HG02852 (cell line): Measurements from ENCODE around the gene PRC1.
"Not testable (repeated sequence)": the region's sequence is repeated elsewhere in the genome, so short reads cannot be mapped to it uniquely, and the experiment has no call there.

Experiments
- ATAC-seq: cut with Tn5 transposase; IDR thresholded peaks from one replicate; pipeline ENCODE4 v1.9.1; 2021; ENCODE audit warnings: mild to moderate bottlenecking, moderate library complexity; ENCODE audit not compliant: unreplicated experiment

PRC1 gene, protein sequence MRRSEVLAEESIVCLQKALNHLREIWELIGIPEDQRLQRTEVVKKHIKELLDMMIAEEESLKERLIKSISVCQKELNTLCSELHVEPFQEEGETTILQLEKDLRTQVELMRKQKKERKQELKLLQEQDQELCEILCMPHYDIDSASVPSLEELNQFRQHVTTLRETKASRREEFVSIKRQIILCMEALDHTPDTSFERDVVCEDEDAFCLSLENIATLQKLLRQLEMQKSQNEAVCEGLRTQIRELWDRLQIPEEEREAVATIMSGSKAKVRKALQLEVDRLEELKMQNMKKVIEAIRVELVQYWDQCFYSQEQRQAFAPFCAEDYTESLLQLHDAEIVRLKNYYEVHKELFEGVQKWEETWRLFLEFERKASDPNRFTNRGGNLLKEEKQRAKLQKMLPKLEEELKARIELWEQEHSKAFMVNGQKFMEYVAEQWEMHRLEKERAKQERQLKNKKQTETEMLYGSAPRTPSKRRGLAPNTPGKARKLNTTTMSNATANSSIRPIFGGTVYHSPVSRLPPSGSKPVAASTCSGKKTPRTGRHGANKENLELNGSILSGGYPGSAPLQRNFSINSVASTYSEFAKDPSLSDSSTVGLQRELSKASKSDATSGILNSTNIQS

DNA sequence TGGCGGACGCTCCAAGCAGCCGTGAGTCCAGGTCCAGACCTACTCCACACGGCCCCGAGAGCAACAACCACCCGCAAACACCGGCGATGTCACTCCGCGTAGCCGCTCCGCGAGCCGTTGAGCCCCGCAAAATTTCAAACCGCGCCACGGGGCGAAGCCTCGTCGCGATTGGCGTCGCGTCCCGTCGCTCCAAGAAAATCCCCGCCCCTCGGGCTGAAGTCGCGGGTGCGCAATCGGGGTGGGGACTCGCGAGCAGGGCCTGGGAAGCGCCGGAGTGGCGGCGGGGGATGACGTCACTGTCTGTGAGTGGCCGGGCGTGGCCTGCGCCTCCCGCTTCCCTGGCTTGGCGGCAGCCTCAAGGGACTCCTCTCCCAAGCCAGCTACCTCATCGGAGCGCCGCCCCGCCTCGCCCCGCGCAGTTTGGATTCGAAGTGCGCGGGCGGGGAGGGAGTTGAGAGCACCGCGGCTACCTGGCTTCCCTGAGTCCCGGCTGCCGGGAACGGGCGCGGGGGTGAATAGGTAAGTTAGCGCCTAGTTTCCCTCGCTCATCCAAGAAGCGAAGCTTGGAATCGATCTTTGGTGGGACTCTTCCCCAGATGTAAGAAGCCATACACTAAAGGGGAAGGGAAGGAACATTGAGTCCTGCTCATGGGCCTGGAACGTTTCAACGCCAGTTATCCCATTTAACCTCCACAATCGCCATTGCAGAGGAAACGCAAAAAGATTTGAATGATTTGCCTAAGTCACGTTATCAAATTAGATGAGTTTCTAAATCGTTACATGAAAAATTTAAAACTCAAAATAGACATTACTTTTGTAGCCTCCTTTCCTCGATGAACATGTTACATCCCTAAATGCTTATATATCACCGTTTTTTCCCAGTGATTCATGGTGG is at the start of gene PRC1:
TSS of gene PRC1 (minus strand) at position 119 of the 895 bp plus-strand sequence. CDS start at position 1, 118 bp downstream.
- peak; percentile 90 for ATAC-seq

DNA sequence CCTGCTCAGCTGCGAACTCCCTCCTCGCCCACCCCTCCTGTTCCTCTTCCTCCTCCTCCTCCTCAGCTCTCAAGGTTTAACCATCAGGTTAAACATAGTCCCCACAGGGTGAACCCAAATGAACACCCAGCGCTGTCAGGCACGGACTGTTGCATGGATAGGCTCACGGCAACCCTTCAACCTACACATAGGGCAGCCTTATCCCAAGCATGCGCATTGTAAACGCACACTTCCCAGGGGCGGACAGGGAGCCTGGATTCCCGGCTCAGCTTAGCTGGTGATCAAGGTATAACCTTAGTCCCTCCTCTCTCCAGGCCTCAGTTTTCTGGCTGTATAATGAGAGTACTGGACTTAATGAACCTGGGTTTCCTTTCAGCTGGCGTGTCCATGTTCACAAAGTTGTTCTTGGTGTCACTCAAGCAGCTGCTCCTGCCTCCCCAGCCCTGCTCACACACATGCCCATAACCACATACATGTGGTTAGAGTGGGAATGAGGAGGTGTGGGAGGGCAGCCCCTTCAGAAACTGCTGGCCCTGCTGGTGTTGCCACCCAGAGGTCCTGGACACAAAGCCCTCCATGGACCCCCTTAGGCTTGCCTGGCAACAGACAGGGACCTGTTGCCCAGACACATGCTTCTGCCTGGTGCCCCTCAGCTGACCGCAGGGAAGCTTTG is 49.0 kb upstream of the PRC1 start:
- ATAC-seq, result no peak

DNA sequence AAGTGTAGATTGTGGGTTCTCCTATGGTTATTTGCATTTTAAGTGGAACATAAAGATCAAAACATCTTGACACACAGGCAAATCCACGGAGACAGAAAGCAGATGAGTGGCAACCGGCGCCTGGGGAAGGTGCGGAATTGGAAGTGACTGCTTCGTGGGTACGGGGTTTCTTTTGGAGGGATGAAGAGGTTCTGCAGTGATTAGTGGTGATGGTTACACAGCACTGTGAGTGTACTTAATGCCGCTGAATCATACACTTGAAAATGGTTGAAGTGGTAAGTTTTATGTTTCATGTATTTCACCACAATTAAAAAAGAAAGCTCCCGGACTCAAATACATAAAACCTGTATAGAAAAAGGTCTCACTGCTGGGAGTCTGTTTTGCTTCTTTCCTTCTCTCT is 46.5 kb upstream of the PRC1 start:
- no peak for ATAC-seq

DNA sequence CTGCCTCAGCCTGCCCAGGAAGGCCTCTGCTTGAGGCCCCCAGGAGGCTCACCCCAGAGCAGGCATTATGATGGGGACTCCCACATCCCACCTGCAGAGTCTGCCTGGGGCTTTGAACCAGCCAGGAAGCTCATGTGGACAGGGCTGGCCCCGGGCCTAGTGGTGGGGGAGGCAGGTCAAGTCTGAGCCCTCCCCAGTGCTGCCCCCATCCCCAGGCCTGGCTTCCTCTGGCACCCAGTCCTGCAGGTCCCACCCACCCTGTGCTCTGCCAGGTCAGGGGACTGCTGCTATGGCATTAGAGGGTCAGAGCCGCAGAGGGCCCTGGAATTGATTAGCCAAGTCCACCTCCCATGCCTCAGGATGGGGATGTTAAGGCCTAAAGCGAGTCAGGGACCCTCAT is 45.7 kb upstream of the PRC1 start:
- no peak for ATAC-seq

DNA sequence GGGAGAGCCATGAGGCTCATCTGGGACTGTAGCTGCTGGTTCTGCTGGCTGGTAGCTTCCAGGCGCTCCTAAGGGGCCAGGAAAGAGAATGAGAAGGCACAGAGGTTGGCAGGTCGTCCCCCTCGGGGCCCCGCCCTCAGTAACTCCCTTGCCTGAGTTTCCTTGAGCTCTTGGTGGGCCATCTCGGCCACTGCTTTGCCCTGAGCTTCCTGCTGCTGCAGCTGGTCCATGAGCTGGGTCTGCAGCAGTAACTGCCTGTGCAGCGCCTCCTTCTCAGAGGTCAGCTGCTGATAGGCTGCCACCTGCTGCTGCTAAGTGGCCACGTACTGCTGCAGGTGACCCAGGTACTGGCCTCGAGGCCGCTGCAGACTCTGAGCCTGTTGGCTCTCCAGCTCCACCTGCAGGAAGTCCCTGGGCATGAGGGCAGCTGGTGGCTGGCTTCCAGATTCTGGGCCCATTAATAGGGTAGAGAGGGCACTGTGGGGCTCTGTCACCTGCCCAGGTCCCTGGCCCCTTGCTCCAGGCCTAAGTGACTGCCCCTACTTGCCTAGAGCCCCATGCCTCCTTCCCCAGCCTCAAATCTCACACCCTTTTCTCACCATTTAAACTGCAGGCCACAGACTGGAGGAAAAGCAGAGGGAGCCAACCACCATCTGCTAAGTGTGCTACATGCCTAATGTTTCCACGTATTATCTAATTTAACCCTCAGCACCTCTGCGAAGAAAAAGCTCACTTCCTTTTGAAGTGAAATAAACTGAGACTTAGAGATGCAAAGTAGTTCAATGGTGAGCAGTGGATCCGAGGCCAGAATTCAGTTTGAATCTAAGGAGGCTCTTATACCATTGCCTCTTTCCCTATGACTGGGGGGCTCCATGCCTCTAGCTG is 38.8 kb upstream of the PRC1 start:
- no peak for ATAC-seq

DNA sequence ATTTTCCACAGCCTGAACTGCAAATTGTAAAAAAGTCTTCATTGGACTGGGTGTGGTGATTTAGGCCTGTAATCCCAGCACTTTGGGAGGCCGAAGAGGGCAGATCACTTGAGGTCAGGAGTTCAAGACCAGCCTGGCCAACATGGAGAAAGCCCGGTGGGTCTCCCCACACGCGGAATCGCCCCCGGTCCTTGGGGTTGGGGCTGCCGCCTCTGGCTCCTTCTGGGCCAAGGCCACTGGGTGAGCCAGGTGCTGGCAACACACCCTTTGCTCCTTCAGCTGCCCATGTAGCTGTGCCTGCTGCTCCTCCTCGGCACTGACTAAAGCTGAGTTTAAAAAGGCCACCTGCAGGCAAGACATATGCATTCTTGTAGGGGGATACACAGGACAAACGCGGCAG is 37.5 kb upstream of the PRC1 start:
- ATAC-seq, result no peak

DNA sequence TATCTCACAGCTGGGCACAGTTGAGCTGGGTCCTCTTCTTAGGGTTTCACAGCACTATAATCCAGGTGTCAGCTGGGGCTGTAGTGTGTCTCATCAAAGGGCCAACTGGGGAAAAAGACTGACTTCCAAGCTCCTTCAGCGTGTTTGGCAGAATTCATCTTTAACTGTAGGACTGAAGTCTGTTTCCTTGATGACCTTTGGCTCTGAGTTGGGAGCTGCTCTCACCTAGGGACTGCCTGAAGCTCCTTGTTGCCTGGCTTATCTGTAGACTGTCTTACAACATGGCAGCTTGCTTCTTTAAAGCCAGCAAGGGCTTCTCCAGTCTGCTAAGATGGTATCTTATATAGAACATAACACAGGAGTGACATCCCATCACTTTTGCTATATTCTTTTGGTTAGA is 33.3 kb upstream of the PRC1 start:
- ATAC-seq, result no peak

DNA sequence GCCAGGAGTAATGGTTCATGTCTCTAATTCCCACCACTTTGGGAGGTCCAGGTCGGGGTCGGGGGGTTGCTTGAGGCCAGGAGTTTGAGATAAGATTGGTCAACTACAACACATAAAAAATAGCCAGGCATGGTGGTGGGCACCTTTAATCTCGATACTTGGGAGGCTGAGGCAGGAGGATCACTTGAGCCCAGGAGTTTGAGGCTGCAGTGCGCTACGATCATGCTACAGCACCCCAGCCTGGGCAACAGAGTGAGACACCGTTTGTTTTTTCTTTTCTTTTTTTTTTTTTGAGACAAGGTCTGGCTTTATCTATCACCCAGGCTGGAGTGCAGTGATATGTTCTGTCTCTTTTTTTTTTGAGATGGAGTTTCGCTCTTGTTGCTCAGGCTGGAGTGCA is 29.4 kb upstream of the PRC1 start:
- ATAC-seq, result no peak

DNA sequence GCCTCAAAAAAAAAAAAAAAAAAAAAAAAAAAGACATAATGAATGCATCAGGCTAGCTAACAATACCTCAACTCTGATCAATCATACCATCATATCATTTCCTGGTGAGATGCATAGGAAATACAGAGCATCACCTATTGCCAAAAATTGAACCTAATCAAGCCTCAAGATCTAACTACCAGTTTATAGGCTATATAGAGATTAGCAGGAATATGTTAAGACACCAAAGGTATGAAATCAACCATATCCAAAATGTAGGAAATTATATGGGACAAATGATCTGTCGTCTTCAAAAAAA is 28.4 kb upstream of the PRC1 start:
- ATAC-seq, result peak; percentile 10

DNA sequence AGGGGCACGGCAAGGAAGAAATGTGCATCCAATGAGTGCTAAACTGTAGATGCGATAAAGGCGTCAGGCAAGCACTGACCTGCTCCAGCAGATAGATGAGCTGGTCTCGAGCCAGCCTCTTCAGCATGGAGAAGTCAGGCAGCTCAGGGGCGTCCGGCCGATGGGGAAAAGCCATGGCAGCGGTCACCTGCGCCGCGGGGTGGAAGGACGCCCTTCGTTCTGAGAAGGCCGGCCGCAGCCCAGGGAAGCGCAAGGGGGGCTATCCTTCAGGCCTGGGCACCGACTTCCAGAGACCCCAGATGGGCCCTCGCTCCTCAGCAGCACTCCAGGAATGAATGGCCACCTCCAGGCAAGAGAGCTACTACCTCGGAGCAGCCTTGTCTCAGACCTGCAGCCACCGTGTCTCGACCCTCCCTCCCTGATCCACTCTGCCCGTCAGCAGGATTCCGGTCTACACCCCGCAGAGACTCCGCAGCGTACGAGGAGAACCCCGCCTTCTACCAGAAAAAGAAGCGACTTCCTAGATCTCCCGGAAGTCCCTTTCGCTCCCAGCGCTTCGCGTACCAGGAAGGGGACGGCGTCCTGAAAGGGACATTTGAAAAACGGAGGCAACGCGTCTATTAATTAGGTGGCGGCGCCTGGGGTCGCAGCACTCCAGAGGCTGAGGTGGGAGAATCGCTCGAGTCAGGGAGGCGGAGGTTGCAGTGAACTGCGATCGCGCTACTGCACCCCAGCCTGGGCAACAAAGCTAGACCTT is 27.9 kb upstream of the PRC1 start, which contains the start of gene VPS33B:
TSS of gene VPS33B (minus strand) at position 520 of the 757 bp plus-strand sequence. CDS start at position 175, 345 bp downstream.
- peak; percentile 69 for ATAC-seq

DNA sequence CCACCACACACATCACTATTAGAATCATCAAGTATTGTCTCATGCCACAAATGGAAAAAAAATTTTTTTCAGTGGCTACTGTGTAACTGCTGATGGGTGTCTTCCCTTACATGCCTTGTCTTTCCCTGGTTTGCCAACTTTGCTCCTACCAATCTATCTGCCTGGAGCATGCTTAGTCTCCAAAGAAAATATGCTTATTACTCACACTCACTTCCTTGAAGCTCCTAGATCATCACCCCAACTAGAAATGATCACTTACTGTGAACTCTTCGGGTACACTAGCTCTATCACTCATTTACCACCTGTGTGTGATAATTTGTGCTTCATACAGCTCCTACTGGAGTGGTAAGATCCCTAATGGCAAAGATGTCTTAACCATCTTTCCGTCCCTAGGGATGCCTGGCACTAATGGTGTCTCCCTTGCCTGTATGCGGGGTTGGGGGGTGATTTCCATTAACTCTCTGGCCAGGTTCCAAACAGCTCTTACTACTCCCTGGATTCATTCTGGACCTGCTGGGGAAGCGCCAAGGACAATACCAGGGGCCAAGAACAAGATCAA is 27.3 kb upstream of the PRC1 start:
- ATAC-seq, result no peak

DNA sequence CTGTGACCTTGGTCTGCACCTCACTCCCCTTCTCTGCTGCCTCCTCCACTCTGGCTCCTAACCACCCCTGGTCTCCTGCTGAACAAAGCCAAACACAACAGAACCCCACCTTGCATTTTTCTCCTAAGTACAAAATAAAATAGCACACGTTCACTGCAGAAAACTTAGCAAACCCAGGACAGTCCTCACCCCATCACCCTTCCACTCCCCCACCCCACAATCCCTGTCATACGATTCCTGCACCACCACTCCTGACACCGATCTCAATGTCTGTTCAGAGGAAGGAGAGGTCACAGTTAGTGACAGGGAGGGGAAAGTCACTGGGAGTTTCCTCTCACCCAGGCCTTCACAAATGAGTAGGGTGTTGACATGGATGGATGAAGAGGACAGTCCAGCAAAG is 23.8 kb upstream of the PRC1 start:
- ATAC-seq, result no peak

DNA sequence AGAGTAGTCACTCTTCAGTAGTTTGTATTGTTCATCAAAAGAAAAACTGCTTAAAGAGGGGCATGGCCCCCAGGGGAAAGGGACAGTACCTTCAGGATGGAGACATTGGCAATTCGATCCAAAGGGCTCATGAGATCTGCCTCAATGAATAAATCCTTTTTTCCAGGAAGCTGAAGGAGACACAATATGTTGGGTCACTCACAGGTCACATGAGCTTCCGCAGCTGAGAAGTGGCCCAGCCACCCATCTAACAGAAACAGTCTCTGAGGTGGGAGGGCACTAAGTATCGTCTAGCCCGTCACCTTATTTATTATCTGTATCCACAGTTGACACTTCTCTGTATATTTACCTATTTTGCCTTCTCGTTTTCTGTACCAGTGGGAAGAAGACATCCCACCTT is 23.4 kb upstream of the PRC1 start:
- no peak for ATAC-seq

DNA sequence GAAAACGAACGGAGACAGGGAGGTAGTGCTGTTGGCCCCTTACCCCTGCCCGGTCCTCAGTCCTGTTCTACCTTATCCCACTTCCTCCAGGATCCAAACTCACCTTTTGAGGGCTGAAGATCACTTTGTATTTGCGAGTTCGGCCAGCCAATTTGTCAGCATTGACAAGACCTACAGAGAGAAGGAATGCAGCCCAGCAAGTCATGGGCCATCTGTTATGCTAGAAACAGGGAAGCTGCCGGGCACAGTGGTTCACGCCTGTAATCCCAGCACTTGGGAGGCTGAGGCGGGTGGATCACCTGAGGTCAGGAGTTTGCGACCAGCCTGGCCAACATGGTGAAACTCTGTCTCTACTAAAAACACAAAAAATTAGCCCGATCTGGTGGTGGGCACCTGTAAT is 19.4 kb upstream of the PRC1 start:
- not testable (repeated sequence) for ATAC-seq

DNA sequence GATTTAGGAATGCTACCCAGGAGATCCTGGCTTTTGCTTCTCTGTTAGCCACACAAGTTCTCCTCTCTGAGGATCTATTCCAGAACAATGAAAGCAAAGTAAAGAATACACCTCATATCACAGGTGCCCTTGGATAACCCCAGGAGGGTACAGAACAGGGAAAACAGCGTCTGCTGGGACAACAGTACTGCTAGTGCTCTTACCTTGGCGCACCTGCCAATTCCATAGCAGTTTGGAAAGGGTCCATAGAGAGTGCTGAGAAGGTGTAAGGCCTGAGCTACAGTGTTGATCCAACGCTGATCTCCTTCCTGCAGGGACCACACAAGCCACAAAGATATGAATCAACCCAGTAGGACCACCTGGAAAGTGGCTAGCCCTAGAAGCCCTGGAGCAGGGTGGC is 12.9 kb upstream of the PRC1 start:
- ATAC-seq, result no peak

DNA sequence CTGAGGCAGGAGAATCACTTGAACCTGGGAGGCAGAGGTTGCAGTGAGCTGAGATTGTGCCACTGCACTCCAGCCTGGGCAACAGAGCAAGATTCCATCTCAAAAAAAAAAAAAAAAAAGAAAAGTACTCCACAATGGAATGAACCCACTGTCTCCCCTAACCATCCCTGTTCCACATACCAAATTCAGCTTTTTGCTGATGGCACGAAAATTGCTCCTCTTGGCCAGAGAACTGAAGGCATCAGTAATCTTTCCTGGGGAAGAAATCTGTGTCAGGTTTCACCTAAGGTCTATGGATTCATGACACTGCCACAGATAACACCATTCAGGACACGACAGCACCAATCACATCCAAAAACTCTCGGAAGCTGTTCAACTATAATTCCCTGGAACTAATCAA is 6.9 kb upstream of the PRC1 start:
- ATAC-seq, result no peak

DNA sequence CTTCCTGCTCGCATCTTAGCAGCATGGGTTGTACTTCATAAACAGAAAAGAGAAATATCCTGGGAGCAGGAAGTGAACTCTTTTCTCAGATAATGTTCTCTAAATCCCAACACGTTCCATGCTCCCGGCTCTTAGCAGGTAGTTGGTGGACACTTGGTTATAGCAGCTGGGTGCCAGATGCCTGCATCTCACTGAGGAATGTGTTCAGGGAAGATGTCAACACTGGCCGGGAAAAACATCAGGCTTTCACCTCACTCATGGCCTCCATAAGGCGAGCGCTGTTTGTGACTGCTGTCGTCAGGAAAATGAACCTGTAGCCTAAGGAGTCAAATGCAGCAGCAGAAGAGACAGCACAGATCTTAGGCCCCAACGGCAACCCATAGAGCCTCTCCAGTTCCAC is 4.4 kb upstream of the PRC1 start:
- no peak for ATAC-seq

DNA sequence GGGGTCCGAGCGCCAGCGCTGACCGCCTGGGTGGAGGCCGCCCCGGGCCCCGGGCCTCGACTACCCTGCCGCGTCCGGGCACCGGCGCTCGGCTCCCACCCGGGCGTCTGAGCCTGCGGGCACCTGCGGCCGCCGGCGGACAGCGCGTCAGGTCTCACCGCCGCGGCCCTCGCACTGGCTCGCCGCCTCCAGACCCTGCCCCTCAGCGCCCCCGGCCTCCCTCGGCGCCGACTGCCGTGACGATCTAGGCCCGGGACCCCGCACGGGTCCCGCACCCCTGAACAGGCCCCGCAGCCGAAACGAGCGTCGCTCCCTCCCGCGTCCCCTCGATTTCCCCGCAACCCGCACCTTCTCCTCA is 297 bp downstream of the PRC1 start:
- ATAC-seq, result peak; percentile 12

DNA sequence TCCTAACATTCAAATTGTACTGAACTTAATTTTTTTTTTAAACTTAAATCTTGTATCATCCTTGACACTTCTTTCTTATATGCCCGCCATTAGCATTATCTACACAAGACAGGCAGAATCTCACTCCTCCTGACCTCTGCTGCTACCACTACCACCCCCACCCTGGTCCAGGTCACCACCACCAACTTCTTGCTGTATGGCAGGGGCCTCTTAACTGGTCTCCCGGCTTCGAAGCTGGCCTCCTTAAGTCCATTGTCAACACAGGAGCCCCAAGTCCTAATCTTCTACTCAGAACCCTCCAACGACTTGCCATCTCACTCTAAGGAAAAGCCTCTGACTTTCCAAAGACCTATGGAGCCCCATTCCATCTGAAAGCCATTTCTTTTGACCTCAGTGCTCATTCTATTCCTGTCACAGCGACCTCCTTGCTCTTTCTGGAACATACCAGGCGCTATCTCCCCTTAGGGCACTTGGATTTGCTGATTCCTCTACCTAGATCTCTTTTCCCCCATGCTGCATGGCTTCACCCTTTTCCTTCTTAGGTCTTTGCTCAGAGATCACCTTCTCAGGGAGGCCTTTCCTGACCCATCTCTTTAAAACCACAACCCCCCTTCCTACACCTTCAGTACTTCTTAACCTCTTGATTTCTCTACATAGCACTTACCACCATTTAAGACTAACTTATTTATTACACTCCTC is 2.6 kb downstream of the PRC1 start:
- no peak for ATAC-seq
